Measurements from ENCODE around the gene NPW.
A peak's percentile ranks its signal among the peaks of the same experiment; 100 is the strongest.
"Not testable (repeated sequence)": the region's sequence is repeated elsewhere in the genome, so short reads cannot be mapped to it uniquely, and the experiment has no call there.

Gene NPW

GRCh38 chr16:2019921-2020831 is 591 bp downstream of the NPW start:
- DNase-seq (ENCODE audit: low spot score), result no peak

DNA sequence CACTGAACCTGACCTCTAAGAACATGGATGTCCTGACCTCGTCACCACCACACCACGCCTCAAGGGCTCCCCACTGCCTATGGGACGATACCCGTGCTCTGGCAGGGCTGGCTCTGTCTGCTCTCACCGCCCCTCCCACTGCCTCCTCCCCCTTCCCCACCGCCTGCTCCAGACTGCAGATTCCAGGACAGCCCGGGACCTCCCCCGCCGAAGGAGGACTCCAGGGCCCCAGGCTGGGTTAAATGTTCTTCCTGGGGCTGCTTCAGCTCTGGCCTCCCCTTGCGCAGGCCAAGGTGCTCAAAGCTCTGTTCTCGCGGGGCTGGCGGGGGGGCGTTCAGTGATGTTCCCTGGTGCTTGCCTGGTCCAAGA is 3.1 kb downstream of the NPW start:
- DNase-seq (ENCODE audit: low spot score), result peak; percentile 72

GRCh38 chr16:2023092-2024031 is 3.8 kb downstream of the NPW start:
- peak; percentile 92 for DNase-seq (ENCODE audit: low spot score)

GRCh38 chr16:2024032-2024420 is 4.4 kb downstream of the NPW start:
- no peak for DNase-seq (ENCODE audit: low spot score)

DNA sequence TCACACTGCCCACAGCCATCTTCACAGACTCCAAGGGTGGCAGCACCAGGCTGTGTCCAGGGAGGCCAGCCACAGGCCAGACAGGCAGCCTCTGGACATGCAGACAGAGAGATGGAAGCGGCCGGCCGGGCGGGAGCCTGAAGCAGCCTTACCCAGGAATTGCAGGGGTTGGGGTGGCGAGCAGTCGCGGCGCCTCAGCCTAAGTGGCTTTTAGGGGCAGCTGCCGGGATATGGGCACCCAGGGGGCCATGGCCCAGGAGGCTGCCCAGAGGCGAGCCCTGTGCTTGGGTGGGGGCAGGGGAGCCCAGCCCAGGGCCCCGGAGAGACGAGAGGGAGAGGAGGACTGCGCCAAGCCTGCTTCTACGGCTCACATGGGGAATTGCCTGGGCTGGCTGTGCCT is 5.7 kb downstream of the NPW start:
- no peak for DNase-seq (ENCODE audit: low spot score)

GRCh38 chr16:2025878-2026460 is 6.4 kb downstream of the NPW start:
- no peak for DNase-seq (ENCODE audit: low spot score)

- no peak for DNase-seq (ENCODE audit: low spot score)
Measured at GRCh38 chr16:2026461-2027023, 7.0 kb downstream of the NPW start, which contains the start of gene NHERF2. NHERF2 (plus strand) TSS chr16:2026902; CDS start chr16:2027006, 104 bp downstream.

- DNase-seq (ENCODE audit: low spot score), result peak; percentile 55
Measured at GRCh38 chr16:2027024-2028010, 7.7 kb downstream of the NPW start.

DNA sequence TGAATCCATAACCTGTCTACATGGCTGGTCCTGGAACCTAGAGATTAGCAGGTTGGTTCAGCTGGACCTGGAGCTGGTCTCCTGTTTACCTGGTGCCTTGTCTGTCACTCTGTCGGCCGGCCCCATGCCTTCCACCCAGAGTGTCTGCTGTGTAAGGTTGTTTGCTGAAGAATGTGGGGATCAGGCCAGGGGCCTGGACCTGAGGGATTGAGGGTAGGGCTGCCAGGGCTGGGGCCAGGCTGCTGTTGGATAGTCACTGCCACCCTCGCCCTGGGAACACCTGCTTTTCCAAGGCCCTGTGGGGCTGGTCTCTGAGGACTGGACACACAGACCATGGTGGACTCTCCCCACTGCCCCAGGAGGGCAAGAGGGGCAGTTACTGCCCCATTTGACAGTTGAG is 8.6 kb downstream of the NPW start:
- no peak for DNase-seq (ENCODE audit: low spot score)

DNA sequence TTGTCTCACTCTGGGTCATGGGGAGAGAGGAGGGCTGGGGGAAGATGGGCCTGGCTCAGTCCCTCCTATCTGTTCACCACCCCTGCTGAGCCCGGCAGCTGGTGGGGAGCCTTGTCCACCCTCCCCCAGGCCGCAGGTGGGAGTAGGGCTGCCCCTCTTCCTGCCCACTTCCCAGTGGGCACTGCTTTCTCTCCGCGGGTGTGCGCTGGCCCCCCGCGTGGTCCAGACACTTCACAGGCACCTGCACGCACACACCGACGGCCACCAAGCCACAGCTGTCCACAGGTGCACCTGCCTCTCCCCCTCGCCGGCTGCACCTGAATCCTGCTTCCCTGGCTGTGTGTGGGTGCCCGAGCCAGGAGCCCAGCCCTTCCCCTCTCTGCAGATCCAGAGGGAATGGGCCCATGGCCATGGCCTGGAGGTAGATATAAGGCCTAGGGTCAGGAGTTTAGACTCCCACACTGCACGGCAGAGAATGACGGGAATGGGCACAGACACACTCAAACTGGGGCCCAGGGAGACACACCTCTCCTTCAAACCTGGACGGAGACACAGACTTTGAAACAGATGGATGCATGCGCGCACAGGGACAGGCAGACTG is 9.1 kb downstream of the NPW start:
- DNase-seq (ENCODE audit: low spot score), result no peak

- no peak for DNase-seq (ENCODE audit: low spot score)
Measured at GRCh38 chr16:2029350-2029749, 9.8 kb downstream of the NPW start.

DNA sequence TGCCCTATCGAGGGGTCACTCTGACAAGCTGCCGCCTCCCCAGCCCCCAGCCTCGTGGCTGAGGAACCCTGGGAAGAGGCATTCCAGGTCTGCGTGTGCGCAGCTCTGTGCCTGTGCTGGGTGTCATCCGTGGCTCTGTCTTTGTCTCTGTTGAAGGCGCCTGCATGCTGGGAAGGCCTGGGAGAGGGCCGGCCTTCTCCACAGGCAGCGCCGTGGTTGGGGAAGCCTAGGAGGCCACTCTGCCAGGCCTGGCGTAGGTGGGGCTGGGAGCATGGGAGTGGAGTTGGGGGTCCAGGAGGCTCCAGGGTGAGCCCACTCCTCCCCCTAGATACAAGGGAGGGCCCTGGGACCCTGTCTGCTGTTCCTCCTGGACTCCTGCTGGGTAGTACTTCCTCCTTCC is 10.5 kb downstream of the NPW start:
- DNase-seq (ENCODE audit: low spot score), result no peak

GRCh38 chr16:2031081-2031577 is 11.5 kb downstream of the NPW start:
- DNase-seq (ENCODE audit: low spot score), result no peak

- no peak for DNase-seq (ENCODE audit: low spot score)
Measured at GRCh38 chr16:2032285-2033056, 12.9 kb downstream of the NPW start.

- no peak for DNase-seq (ENCODE audit: low spot score)
Measured at GRCh38 chr16:2033057-2033908, 13.7 kb downstream of the NPW start.

DNA sequence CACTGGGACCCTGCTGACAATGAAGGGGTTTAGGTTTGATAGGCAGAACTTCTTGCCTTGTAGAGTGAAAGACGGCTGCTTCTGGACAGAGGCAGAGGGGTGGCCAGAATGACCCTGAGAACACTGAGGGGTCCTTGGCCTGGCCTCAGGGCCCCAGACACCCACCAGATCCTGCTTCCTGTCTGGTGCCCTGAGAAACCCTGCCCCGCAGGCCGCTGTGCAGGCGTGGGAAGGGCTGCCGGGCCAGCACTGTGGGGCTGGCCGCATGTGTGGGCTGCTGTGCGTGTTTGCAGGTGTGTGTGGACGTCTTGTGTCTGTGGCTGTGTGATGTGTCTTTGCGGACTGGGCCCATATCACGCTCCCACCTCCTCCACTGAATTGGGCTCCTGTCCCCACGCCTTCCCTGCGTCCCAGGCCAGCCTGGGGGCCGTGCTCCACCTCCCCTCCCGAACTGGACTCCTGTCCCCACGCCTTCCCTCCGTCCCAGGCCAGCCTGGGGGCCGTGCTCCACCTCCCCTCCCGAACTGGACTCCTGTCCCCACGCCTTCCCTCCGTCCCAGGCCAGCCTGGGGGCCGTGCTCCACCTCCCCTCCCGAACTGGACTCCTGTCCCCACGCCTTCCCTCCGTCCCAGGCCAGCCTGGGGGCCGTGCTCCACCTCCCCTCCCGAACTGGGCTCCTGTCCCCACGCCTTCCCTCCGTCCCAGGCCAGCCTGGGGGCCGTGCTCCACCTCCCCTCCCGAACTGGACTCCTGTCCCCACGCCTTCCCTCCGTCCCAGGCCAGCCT is 14.5 kb downstream of the NPW start:
- DNase-seq (ENCODE audit: low spot score), result not testable (repeated sequence)

All from SK-N-DZ (cell line).